Neuronal stem cell (in vitro differentiated cells): ENCODE measurements around the gene TMEM9B.
A peak's percentile ranks its signal among the peaks of the same experiment; 100 is the strongest.
"Not testable (repeated sequence)": the region's sequence is repeated elsewhere in the genome, so short reads cannot be mapped to it uniquely, and the experiment has no call there.

ENCODE experiments used
- DNase-seq: peaks from one replicate; pipeline ENCODE4 v3.0.0-alpha.2; 2013; ENCODE audit warnings: low spot score
- H2AFZ ChIP-seq: one replicate; pipeline ENCODE4 v1.6.1; 2013; ENCODE audit warnings: mild to moderate bottlenecking, low read length, inconsistent platforms
- H2AK5ac ChIP-seq: 2 replicates; pipeline ENCODE4 v1.6.1; 2013; ENCODE audit warnings: low read depth, mild to moderate bottlenecking, inconsistent platforms, low read length, moderate library complexity, mixed read lengths
- H2BK120ac ChIP-seq: 2 replicates; pipeline ENCODE4 v1.6.1; 2013; ENCODE audit warnings: low read depth, mild to moderate bottlenecking, inconsistent platforms, low read length, moderate library complexity, mixed read lengths
- H2BK12ac ChIP-seq: one replicate; pipeline ENCODE4 v1.6.1; 2013; ENCODE audit warnings: low read length, inconsistent platforms
- H2BK15ac ChIP-seq: 2 replicates; pipeline ENCODE4 v1.6.1; 2013; ENCODE audit warnings: mild to moderate bottlenecking, low read length, inconsistent platforms, mixed read lengths
- H2BK5ac ChIP-seq: one replicate; pipeline ENCODE4 v1.6.1; 2013; ENCODE audit warnings: inconsistent platforms, mild to moderate bottlenecking, low read length, moderate library complexity
- H3K14ac ChIP-seq: one replicate; pipeline ENCODE4 v1.6.1; 2013; ENCODE audit warnings: low read length, inconsistent platforms
- H3K18ac ChIP-seq: 2 replicates; pipeline ENCODE4 v1.6.1; 2013; ENCODE audit warnings: low read length, inconsistent platforms
- H3K23ac ChIP-seq: 2 replicates; pipeline ENCODE4 v1.6.1; 2013; ENCODE audit warnings: low read depth, mild to moderate bottlenecking, mixed read lengths, low read length, inconsistent platforms; ENCODE audit not compliant: poor library complexity
- H3K27ac ChIP-seq: replicated peaks from 3 replicates; pipeline ENCODE4 v1.5.1; 2013; ENCODE audit warnings: low read length, inconsistent platforms
- H3K27me3 ChIP-seq, 3 experiments: 2 replicates each; pipeline ENCODE4 v1.6.1; 2013; ENCODE audit warnings: low read length in 3 of 3, mild to moderate bottlenecking in 2 of 3, inconsistent platforms in 1 of 3, low read depth in 1 of 3, mixed read lengths in 1 of 3, moderate library complexity in 1 of 3; ENCODE audit not compliant: control insufficient read depth in 3 of 3, insufficient read depth in 3 of 3
- H3K36me3 ChIP-seq, 2 donors: replicated peaks in 1 of 2; 2 replicates each; pipeline ENCODE4 v1.6.1; 2013; ENCODE audit warnings: low read length in 2 of 2; ENCODE audit not compliant: control insufficient read depth in 2 of 2, insufficient read depth in 2 of 2
- H3K4ac ChIP-seq: 2 replicates; pipeline ENCODE4 v1.6.1; 2013; ENCODE audit warnings: inconsistent platforms, mild to moderate bottlenecking, low read length, moderate library complexity
- H3K4me1 ChIP-seq, 2 donors: 1 replicate in 1 of 2; 2 replicates in 1 of 2; pipeline ENCODE4 v1.6.1; 2013; ENCODE audit warnings: low read length in 2 of 2, low read depth in 1 of 2; ENCODE audit not compliant: control insufficient read depth in 2 of 2, insufficient read depth in 1 of 2
- H3K4me2 ChIP-seq: one replicate; pipeline ENCODE4 v1.6.1; 2013; ENCODE audit warnings: mild to moderate bottlenecking, low read length, inconsistent platforms; ENCODE audit not compliant: insufficient read depth, poor library complexity, severe bottlenecking
- H3K4me3 ChIP-seq, 2 donors: 2 replicates each; pipeline ENCODE4 v1.5.1; 2013; ENCODE audit warnings: low read length in 2 of 2, mild to moderate bottlenecking in 2 of 2, inconsistent platforms in 1 of 2, moderate library complexity in 1 of 2
- H3K79me1 ChIP-seq: one replicate; pipeline ENCODE4 v1.6.1; 2013; ENCODE audit warnings: low read depth, mild to moderate bottlenecking, inconsistent platforms, low read length, moderate library complexity
- H3K9ac ChIP-seq: one replicate; pipeline ENCODE4 v1.6.1; 2013; ENCODE audit warnings: mild to moderate bottlenecking, low read depth, low read length, inconsistent platforms; ENCODE audit not compliant: poor library complexity
- H3K9me3 ChIP-seq, 2 donors: replicated peaks in 1 of 2; 2 replicates each; pipeline versions ENCODE3 to v1.6.1; 2013; ENCODE audit warnings: low read length in 2 of 2, mild to moderate bottlenecking in 2 of 2, inconsistent platforms in 1 of 2, low read depth in 1 of 2, mixed read lengths in 1 of 2, moderate library complexity in 1 of 2; ENCODE audit not compliant: control insufficient read depth in 2 of 2, insufficient read depth in 1 of 2
- H4K8ac ChIP-seq: one replicate; pipeline ENCODE4 v1.6.1; 2013; ENCODE audit warnings: low read depth, mild to moderate bottlenecking, inconsistent platforms, low read length, moderate library complexity
- H4K91ac ChIP-seq: one replicate; pipeline ENCODE4 v1.6.1; 2013; ENCODE audit warnings: low read length, low read depth, mild to moderate bottlenecking, inconsistent platforms; ENCODE audit not compliant: poor library complexity
- WGBS, 2 donors: extraction: QIAGEN DNeasy Blood & Tissue Kit; methylation state at CpG; one replicate each; pipeline ENCODE4 v1.1.7; 2013; ENCODE audit warnings: missing lambda C conversion rate in 2 of 2, mixed read lengths in 1 of 2; ENCODE audit not compliant: insufficient read length in 2 of 2, insufficient replicate concordance in 1 of 2; ENCODE audit errors: extremely low coverage in 2 of 2; 5-methylcytosine and 5-hydroxymethylcytosine counted together

TMEM9B gene

GRCh38 chr11:8941341-8942103 lies 22.7 kb downstream of the TMEM9B start:
- H3K27me3 ChIP-seq: no peaks in the 10 kb centered on the region
- H3K36me3 ChIP-seq: no peaks in the 10 kb centered on the region
- H3K4ac ChIP-seq: no peak overlapping the region
- no peak for DNase-seq
- no peak overlapping the region for H4K8ac ChIP-seq
- H3K23ac ChIP-seq: no peak overlapping the region
- no peak overlapping the region for H3K9ac ChIP-seq
- no peak overlapping the region for H2BK15ac ChIP-seq
- H3K14ac ChIP-seq: no peak overlapping the region
- H3K4me1 ChIP-seq: no peaks in the 10 kb centered on the region
- H2AK5ac ChIP-seq: no peak overlapping the region
- H3K18ac ChIP-seq: no peak overlapping the region
- H3K4me3 ChIP-seq: no peak overlapping the region
- H3K79me1 ChIP-seq: no peaks in the 10 kb centered on the region
- no peak overlapping the region for H4K91ac ChIP-seq
- WGBS, 2 donors: no CpG with 5 or more reads among the region's 8 CpGs
- H3K4me2 ChIP-seq: no peak overlapping the region
- no peak overlapping the region for H2BK120ac ChIP-seq
- no peak overlapping the region for H3K27ac ChIP-seq
- H3K9me3 ChIP-seq: no peaks in the 10 kb centered on the region
- H2AFZ ChIP-seq: peak overlapping the region; percentile 21
- no peak overlapping the region for H2BK5ac ChIP-seq
- no peak overlapping the region for H2BK12ac ChIP-seq

GRCh38 chr11:8937659-8938058 lies 26.6 kb downstream of the TMEM9B start:
- no peaks in the 10 kb centered on the region for H3K79me1 ChIP-seq
- no peaks in the 10 kb centered on the region for H3K36me3 ChIP-seq
- H3K27me3 ChIP-seq: no peaks in the 10 kb centered on the region
- H3K23ac ChIP-seq: no peak overlapping the region
- no peak overlapping the region for H3K4me3 ChIP-seq
- H2AFZ ChIP-seq: no peak overlapping the region
- H3K18ac ChIP-seq: no peak overlapping the region
- no peak overlapping the region for H2BK120ac ChIP-seq
- WGBS, 2 donors: no CpG with 5 or more reads among the region's 14 CpGs
- no peak overlapping the region for H3K14ac ChIP-seq
- no peak overlapping the region for H2BK12ac ChIP-seq
- peaks cover 0 to 5% of the 10 kb centered on the region in 2 donors for H3K4me1 ChIP-seq
- no peak overlapping the region for H4K91ac ChIP-seq
- no peak for DNase-seq
- no peak overlapping the region for H3K4me2 ChIP-seq
- no peak overlapping the region for H2BK15ac ChIP-seq
- H3K27ac ChIP-seq: no peak overlapping the region
- H2BK5ac ChIP-seq: no peak overlapping the region
- no peak overlapping the region for H2AK5ac ChIP-seq
- no peak overlapping the region for H4K8ac ChIP-seq
- no peak overlapping the region for H3K4ac ChIP-seq
- H3K9me3 ChIP-seq: no peaks in the 10 kb centered on the region
- no peak overlapping the region for H3K9ac ChIP-seq

- WGBS, 2 donors: no CpG with 5 or more reads among the region's 10 CpGs
- no peak overlapping the region for H2BK5ac ChIP-seq
These were observed 27.1 kb downstream of the TMEM9B start for GRCh38 chr11:8937159-8937558.

GRCh38 chr11:8935789-8936188 lies 28.5 kb downstream of the TMEM9B start:
- not testable (repeated sequence) for H3K4me3 ChIP-seq, H2BK5ac ChIP-seq, H3K9me3 ChIP-seq, H3K4me2 ChIP-seq, H3K4me1 ChIP-seq, H3K9ac ChIP-seq, H2AFZ ChIP-seq, H4K91ac ChIP-seq, H3K27me3 ChIP-seq, H3K27ac ChIP-seq, H3K79me1 ChIP-seq, H2BK120ac ChIP-seq, DNase-seq, H3K14ac ChIP-seq, H2BK15ac ChIP-seq, H3K23ac ChIP-seq, H3K18ac ChIP-seq, H4K8ac ChIP-seq, H2AK5ac ChIP-seq, H2BK12ac ChIP-seq, H3K4ac ChIP-seq, H3K36me3 ChIP-seq
- WGBS, 2 donors: no CpG with 5 or more reads among the region's 2 CpGs

More at GRCh38 chr11:8937159-8937558, 27.1 kb downstream of the TMEM9B start:
- no peak overlapping the region for H2AFZ ChIP-seq
- H2BK120ac ChIP-seq: no peak overlapping the region
- H3K14ac ChIP-seq: no peak overlapping the region
- peaks cover 0 to 5% of the 10 kb centered on the region in 2 donors for H3K4me1 ChIP-seq
- H3K27me3 ChIP-seq: no peaks in the 10 kb centered on the region
- H2AK5ac ChIP-seq: no peak overlapping the region
- no peak overlapping the region for H3K4me3 ChIP-seq
- H3K4ac ChIP-seq: no peak overlapping the region
- no peak overlapping the region for H3K23ac ChIP-seq
- no peak overlapping the region for H3K27ac ChIP-seq
- H3K9ac ChIP-seq: no peak overlapping the region
- H3K79me1 ChIP-seq: no peaks in the 10 kb centered on the region
- no peak overlapping the region for H3K4me2 ChIP-seq
- no peak for DNase-seq
- no peaks in the 10 kb centered on the region for H3K36me3 ChIP-seq
- H3K18ac ChIP-seq: no peak overlapping the region
- no peak overlapping the region for H4K91ac ChIP-seq
- no peak overlapping the region for H2BK15ac ChIP-seq
- no peaks in the 10 kb centered on the region for H3K9me3 ChIP-seq
- H2BK12ac ChIP-seq: no peak overlapping the region
- H4K8ac ChIP-seq: no peak overlapping the region
